GM23338 (cell line): ENCODE measurements around the gene ATP5F1A.

Source experiments
- CREB1 ChIP-seq: fragments of 250-450 bp; sonication (Bioruptor Pico); IDR thresholded peaks from 2 replicates; pipeline ENCODE4 v1.5.0; 2020; ENCODE audit warnings: low read depth, mild to moderate bottlenecking, moderate library complexity
- EZH2 ChIP-seq: fragments of 200-600 bp; sonication (generic); IDR thresholded peaks from one replicate; pipeline ENCODE4 v1.8.0; 2017; ENCODE audit warnings: antibody characterized with exemption, mild to moderate bottlenecking, low read depth; ENCODE audit not compliant: unreplicated experiment
- POLR2AphosphoS5 ChIP-seq: IDR thresholded peaks from 2 replicates; pipeline ENCODE4 v1.6.1; 2016; ENCODE audit warnings: antibody characterized with exemption, low read depth
- TF ChIP-seq, protein P1 (sequence below), 2 experiments: fragments of 200-600 bp in 1 of 2; sonication (generic) in 1 of 2; conservative IDR thresholded peaks; 2 replicates each; pipeline versions ENCODE4 v1.5.1 to v1.6.1; 2016 to 2017; ENCODE audit warnings: antibody characterized with exemption in 2 of 2, low read depth in 2 of 2, mild to moderate bottlenecking in 2 of 2, moderate library complexity in 1 of 2
- TF ChIP-seq, protein P2 (sequence below): IDR thresholded peaks from one replicate; pipeline ENCODE4 v1.6.1; 2018; ENCODE audit warnings: antibody characterized with exemption; ENCODE audit not compliant: unreplicated experiment

- TF ChIP-seq, protein P1, sequence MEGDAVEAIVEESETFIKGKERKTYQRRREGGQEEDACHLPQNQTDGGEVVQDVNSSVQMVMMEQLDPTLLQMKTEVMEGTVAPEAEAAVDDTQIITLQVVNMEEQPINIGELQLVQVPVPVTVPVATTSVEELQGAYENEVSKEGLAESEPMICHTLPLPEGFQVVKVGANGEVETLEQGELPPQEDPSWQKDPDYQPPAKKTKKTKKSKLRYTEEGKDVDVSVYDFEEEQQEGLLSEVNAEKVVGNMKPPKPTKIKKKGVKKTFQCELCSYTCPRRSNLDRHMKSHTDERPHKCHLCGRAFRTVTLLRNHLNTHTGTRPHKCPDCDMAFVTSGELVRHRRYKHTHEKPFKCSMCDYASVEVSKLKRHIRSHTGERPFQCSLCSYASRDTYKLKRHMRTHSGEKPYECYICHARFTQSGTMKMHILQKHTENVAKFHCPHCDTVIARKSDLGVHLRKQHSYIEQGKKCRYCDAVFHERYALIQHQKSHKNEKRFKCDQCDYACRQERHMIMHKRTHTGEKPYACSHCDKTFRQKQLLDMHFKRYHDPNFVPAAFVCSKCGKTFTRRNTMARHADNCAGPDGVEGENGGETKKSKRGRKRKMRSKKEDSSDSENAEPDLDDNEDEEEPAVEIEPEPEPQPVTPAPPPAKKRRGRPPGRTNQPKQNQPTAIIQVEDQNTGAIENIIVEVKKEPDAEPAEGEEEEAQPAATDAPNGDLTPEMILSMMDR (conservative IDR thresholded peaks at IDR 0.05; ENCODE audit: low read depth in 2 of 2): no peak
- TF ChIP-seq EZH2 (no peak), CREB1 (CRISPR knock-in tag) (no peak), POLR2AphosphoS5 (no peak)
- TF ChIP-seq, protein P2, sequence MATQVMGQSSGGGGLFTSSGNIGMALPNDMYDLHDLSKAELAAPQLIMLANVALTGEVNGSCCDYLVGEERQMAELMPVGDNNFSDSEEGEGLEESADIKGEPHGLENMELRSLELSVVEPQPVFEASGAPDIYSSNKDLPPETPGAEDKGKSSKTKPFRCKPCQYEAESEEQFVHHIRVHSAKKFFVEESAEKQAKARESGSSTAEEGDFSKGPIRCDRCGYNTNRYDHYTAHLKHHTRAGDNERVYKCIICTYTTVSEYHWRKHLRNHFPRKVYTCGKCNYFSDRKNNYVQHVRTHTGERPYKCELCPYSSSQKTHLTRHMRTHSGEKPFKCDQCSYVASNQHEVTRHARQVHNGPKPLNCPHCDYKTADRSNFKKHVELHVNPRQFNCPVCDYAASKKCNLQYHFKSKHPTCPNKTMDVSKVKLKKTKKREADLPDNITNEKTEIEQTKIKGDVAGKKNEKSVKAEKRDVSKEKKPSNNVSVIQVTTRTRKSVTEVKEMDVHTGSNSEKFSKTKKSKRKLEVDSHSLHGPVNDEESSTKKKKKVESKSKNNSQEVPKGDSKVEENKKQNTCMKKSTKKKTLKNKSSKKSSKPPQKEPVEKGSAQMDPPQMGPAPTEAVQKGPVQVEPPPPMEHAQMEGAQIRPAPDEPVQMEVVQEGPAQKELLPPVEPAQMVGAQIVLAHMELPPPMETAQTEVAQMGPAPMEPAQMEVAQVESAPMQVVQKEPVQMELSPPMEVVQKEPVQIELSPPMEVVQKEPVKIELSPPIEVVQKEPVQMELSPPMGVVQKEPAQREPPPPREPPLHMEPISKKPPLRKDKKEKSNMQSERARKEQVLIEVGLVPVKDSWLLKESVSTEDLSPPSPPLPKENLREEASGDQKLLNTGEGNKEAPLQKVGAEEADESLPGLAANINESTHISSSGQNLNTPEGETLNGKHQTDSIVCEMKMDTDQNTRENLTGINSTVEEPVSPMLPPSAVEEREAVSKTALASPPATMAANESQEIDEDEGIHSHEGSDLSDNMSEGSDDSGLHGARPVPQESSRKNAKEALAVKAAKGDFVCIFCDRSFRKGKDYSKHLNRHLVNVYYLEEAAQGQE: no peak
Measured at GRCh38 chr18:46042571-46043123, 55.4 kb downstream of the ATP5F1A start.
